AG04449 (cell line): Measurements from ENCODE around the gene NMRK1.

Source experiments
- CTCF ChIA-PET: fragments of 350-600 bp; formaldehyde crosslinking; extraction: SDS; loops from one replicate; lab custom pipeline; 2021; ENCODE audit warnings: antibody characterized with exemption; lab: Yijun Ruan, JAX
- POLR2A ChIA-PET: fragments of 400-600, 350-600 bp; formaldehyde crosslinking; extraction: SDS; loops from one replicate; lab custom pipeline; 2020; ENCODE audit warnings: antibody characterized with exemption, inconsistent platforms; lab: Yijun Ruan, JAX
- DNase-seq: peaks from one replicate; pipeline ENCODE4 v3.0.0-alpha.2; 2010; ENCODE audit warnings: low read depth, low spot score
- H3K4me3 ChIP-seq: 2 replicates; pipeline ENCODE4 v1.5.1; 2011; ENCODE audit warnings: low read depth, mild to moderate bottlenecking, control low read depth, low read length
- CTCF ChIP-seq: IDR thresholded peaks from one replicate; pipeline ENCODE4 v1.5.1; 2011; ENCODE audit warnings: mild to moderate bottlenecking, moderate library complexity, low read length, control low read depth, inconsistent platforms; ENCODE audit not compliant: insufficient read depth; ENCODE audit errors: missing control alignments

Gene NMRK1

DNA sequence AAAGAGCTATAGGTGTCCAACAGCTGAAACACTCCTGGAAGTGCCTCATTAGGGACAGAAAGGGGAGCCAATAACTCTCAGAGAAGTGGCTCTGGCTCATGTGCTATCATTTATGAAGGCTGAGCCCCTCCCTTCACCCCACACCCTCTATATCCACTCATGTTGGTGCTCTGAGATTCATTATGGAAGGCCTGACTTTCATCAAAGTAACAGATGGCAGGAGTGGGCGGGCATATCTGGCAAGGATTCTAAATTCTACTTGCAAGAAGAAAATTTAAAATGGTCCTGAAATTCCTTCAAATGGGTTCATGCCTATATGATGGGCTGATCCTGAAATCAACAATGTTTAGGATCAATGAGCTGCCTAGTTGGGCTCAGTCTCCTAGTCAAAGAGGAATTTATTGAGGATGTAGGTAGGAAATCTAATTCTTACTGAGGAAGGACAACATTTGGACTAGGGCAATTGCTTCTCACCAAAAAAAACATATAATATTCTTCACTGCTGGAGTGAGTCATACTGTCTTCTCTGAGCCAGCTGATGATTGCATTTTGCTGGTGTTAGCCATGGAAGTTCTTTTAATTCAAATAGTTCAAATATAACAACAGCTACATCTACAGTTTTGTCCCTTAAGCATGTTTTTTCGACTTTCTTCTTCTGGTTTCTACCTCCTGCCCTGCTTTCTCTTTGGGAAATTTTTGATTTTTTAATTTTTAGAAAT, 23.5 kb downstream of the NMRK1 start:
- POLR2A ChIA-PET: interaction anchor here (0.6 to 1.4 kb wide), 4 partner anchors 25 to 291 kb away, joined by 3 read pairs; no protein-coding TSS in a partner anchor
- DNase-seq: no peak
- no peak overlapping the region for H3K4me3 ChIP-seq
- no peak for TF ChIP-seq CTCF
- CTCF ChIA-PET: interaction anchor here (0.9 to 2.9 kb wide), 14 partner anchors 10 to 291 kb away, joined by 3 to 14 read pairs (median 4); partner anchors contain the start of genes C9orf40, CARNMT1, NMRK1 and OSTF1

- no peak for DNase-seq
- H3K4me3 ChIP-seq: no peak overlapping the region
- CTCF ChIA-PET: interaction anchor here (0.7 to 2.9 kb wide), 15 partner anchors 11 to 291 kb away, joined by 3 to 14 read pairs (median 4); partner anchors contain the start of genes C9orf40, CARNMT1, NMRK1 and OSTF1
- POLR2A ChIA-PET: no interaction called here
- TF ChIP-seq CTCF: no peak
Observed at GRCh38 chr9:75063556-75064305, 24.2 kb downstream of the NMRK1 start.

GRCh38 chr9:75061169-75061568, 26.8 kb downstream of the NMRK1 start:
- DNase-seq: no peak
- ChIA-PET POLR2A (no interaction called here), CTCF (no interaction called here)
- no peak overlapping the region for H3K4me3 ChIP-seq
- no peak for TF ChIP-seq CTCF

DNA sequence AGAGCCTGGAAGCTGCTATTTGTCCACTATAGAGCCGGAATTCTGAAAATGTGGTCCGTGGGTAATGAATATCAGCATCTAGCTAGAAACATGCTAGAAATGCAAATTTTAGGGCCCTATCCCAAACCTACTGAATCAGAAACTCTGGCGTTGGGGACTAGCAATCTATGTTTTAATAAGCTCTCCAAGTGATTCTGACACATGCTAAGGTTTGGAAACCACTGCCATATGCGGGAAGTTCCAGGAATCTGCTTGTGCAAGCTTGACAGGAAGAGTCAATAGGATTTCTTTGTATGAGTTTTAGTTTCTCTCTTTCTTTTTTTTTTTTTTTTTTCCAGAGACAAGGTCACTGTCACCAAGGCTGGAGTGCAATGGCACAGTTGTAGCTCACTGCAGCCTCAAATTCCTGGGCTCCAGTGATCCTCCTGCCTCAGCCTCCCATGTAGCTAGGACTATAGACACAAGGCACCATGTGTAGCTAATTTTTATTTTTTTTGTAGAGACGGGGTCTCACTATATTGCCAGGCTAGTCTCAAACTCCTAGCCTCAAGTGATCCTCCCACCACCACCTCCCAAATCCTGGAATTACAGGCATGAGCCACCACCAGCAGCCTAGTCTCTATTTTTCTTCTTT, 33.5 kb downstream of the NMRK1 start:
- CTCF ChIA-PET: interaction anchor here (0.9 kb wide), 2 partner anchors 14 to 277 kb away, joined by 3 read pairs; no protein-coding TSS in a partner anchor
- no peak overlapping the region for H3K4me3 ChIP-seq
- no peak for TF ChIP-seq CTCF
- POLR2A ChIA-PET: interaction anchor here (0.7 kb wide), 1 partner anchor 104 kb away, joined by 3 read pairs; no protein-coding TSS in a partner anchor
- DNase-seq: peak; percentile 58

DNA sequence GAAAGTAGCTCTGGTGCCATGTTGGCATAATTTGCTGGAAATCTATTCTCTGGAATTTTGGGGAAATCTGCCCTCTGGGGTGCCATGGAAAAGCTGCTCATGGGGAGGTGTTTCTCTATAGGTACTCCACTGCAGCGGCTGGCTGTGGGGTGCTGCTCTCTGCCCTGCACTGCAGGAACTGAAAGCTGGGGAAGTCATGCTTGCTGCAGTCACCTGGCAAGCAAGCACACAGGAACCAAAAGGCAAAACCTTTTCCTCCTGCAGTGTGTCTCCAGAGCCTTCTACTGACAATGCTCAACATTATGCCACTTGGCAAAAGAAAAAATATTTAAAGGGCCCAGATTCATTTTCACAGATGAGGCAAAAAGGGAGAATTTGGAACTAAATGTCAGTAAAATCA, 34.1 kb downstream of the NMRK1 start:
- POLR2A ChIA-PET: interaction anchor here (0.7 kb wide), 1 partner anchor 103 kb away, joined by 3 read pairs; no protein-coding TSS in a partner anchor
- DNase-seq: no peak
- H3K4me3 ChIP-seq: no peak overlapping the region
- CTCF ChIA-PET: interaction anchor here (0.9 kb wide), 2 partner anchors 13 to 277 kb away, joined by 3 read pairs; no protein-coding TSS in a partner anchor
- no peak for TF ChIP-seq CTCF
